HepG2 (cell line): ENCODE data around the gene ARL8A. TPM values are rescaled to one million over a fixed set of nuclear protein-coding genes. Genes with fewer than 3 reads are reported as not detected.

ENCODE experiments used
- ATAC-seq: fragments of 200-7000 bp; cut with Tn5 transposase; 3 replicates; pipeline ENCODE4 v1.9.1; 2020; ENCODE audit warnings: mild to moderate bottlenecking, moderate library complexity
- BruUV-seq: library from RNA; stranded (reverse); fragments of 400-500 nt; replicated peaks from 2 replicates; lab custom pipeline; 2021; lab: Mats Ljungman, UMichigan
- CTCF ChIA-PET: fragments of 300-600 bp; formaldehyde crosslinking; extraction: SDS; loops from one replicate; lab custom pipeline; 2021; ENCODE audit warnings: low total read pairs, inconsistent platforms, low intra/inter-chr PET ratio; lab: Yijun Ruan, JAX
- POLR2A ChIA-PET: fragments of 350-600 bp; sonication (Branson Sonifier 250); formaldehyde crosslinking; loops from one replicate; lab custom pipeline; 2020; ENCODE audit warnings: antibody characterized with exemption, inconsistent platforms; lab: Yijun Ruan, JAX
- DNase-seq: peaks from one replicate; pipeline ENCODE4 v3.0.0-alpha.2; 2015; ENCODE audit warnings: low spot score
- FAIRE-seq: peaks from 3 replicates; lab custom pipeline; 2011; peaks lifted over from hg19 to GRCh38; lab: Jason Lieb, UNC
- H2AFZ ChIP-seq: one replicate; pipeline ENCODE4 v1.6.1; 2011; ENCODE audit warnings: low read length, inconsistent platforms
- H3K27ac ChIP-seq: fragments of 300-600 bp; 3 replicates; pipeline ENCODE4 v1.8.0; 2011; ENCODE audit warnings: mixed run types, mild to moderate bottlenecking, mixed read lengths, low read length, inconsistent platforms; ENCODE audit not compliant: insufficient read depth; ENCODE audit errors: extremely low read length
- H3K27me3 ChIP-seq, 2 experiments: fragments of 200-600 bp in 1 of 2; 2 replicates in 1 of 2; 3 replicates in 1 of 2; pipeline versions ENCODE4 v1.6.0 to v1.8.0; 2011; ENCODE audit warnings: low read length in 2 of 2, mild to moderate bottlenecking in 2 of 2, moderate library complexity in 2 of 2, inconsistent platforms in 1 of 2; ENCODE audit not compliant: insufficient read depth in 2 of 2, control insufficient read depth in 1 of 2
- H3K36me3 ChIP-seq, 2 experiments: fragments of 200-600 bp in 1 of 2; replicated peaks in 1 of 2; 2 replicates in 1 of 2; 3 replicates in 1 of 2; pipeline versions ENCODE4 v1.5.1 to v1.8.0; 2011; ENCODE audit warnings: low read length in 2 of 2, inconsistent platforms in 1 of 2; ENCODE audit not compliant: insufficient read depth in 2 of 2, control insufficient read depth in 1 of 2
- H3K4me1 ChIP-seq: 2 replicates; pipeline ENCODE4 v1.5.1; 2012; ENCODE audit warnings: low read length, inconsistent platforms; ENCODE audit not compliant: insufficient read depth
- H3K4me2 ChIP-seq: 2 replicates; pipeline ENCODE4 v1.6.0; 2011; ENCODE audit warnings: low read depth, low read length, inconsistent platforms
- H3K4me3 ChIP-seq, 3 experiments: fragments of 200-600 bp in 1 of 3; sonication (generic), shearing (Covaris generic) in 1 of 3; replicated peaks in 1 of 3; 2 replicates each; pipeline ENCODE4 v1.5.1; 2011 to 2016; ENCODE audit warnings: low read length in 3 of 3, inconsistent platforms in 2 of 3, low read depth in 2 of 3, mild to moderate bottlenecking in 2 of 3, control low read depth in 1 of 3, mixed read lengths in 1 of 3; ENCODE audit not compliant: insufficient read depth in 1 of 3
- H3K79me2 ChIP-seq: one replicate; pipeline ENCODE4 v1.6.1; 2011; ENCODE audit warnings: low read length, inconsistent platforms; ENCODE audit not compliant: insufficient read depth
- H3K9ac ChIP-seq: 2 replicates; pipeline ENCODE4 v1.6.0; 2011; ENCODE audit warnings: mild to moderate bottlenecking, low read depth, low read length, inconsistent platforms; ENCODE audit not compliant: insufficient read depth
- H3K9me3 ChIP-seq: 2 replicates; pipeline ENCODE4 v1.5.1; 2012; ENCODE audit warnings: mild to moderate bottlenecking, low read length
- H4K20me1 ChIP-seq: 2 replicates; pipeline ENCODE4 v1.6.0; 2011; ENCODE audit warnings: inconsistent platforms, mild to moderate bottlenecking, low read length, moderate library complexity; ENCODE audit not compliant: insufficient read depth
- FOXK2 ChIP-seq: fragments of 450-650 bp; IDR thresholded peaks from 2 replicates; pipeline ENCODE4 v1.6.1; 2016
- RAD21 ChIP-seq: fragments of 450-650 bp; formaldehyde crosslinking; IDR thresholded peaks from 2 replicates; pipeline ENCODE4 v1.5.0; 2020; ENCODE audit warnings: mild to moderate bottlenecking
- RCOR2 ChIP-seq: IDR thresholded peaks from 2 replicates; pipeline ENCODE4 v1.6.1; 2016; ENCODE audit warnings: missing biosample characterization, missing genetic modification reagents
- SMC3 ChIP-seq: IDR thresholded peaks from 2 replicates; pipeline ENCODE4 v1.6.1; 2011; ENCODE audit warnings: low read length, improper control_type of control experiment
- STAG1 ChIP-seq: sonication (generic); formaldehyde crosslinking; IDR thresholded peaks from 2 replicates; pipeline ENCODE4 v1.4.0; 2020; ENCODE audit warnings: missing genetic modification reagents
- ZNF331 ChIP-seq: sonication (generic); formaldehyde crosslinking; IDR thresholded peaks from 2 replicates; pipeline ENCODE4 v1.4.0; 2020; ENCODE audit warnings: missing genetic modification reagents
- ZNF44 ChIP-seq: sonication (generic); formaldehyde crosslinking; IDR thresholded peaks from 2 replicates; pipeline ENCODE4 v1.5.1; 2020; ENCODE audit warnings: mild to moderate bottlenecking, missing genetic modification reagents
- ZNF441 ChIP-seq: sonication (generic); formaldehyde crosslinking; IDR thresholded peaks from 2 replicates; pipeline ENCODE4 v1.7.0; 2021; ENCODE audit warnings: missing genetic modification reagents, borderline replicate concordance
- ZNF496 ChIP-seq: sonication (generic); formaldehyde crosslinking; IDR thresholded peaks from 2 replicates; pipeline ENCODE4 v1.8.1; 2023; ENCODE audit warnings: mild to moderate bottlenecking, moderate library complexity, missing genetic modification reagents; ENCODE audit not compliant: insufficient replicate concordance
- ZNF740 ChIP-seq: sonication (generic); formaldehyde crosslinking; IDR thresholded peaks from 2 replicates; pipeline ENCODE4 v1.4.0; 2020; ENCODE audit warnings: missing genetic modification reagents
- WGBS: methylation state at CpG from one replicate; pipeline ENCODE4 v1.1.6; 2017; ENCODE audit warnings: low lambda C conversion rate; 5-methylcytosine and 5-hydroxymethylcytosine counted together
- in situ Hi-C: cut with HindIII; loops from 2 replicates; pipeline ENCODE4 v1.10.0; 2017; ENCODE audit warnings: low pct_unique_long_range_greater_than_20kb; ENCODE audit not compliant: extremely low pct_ligation_motif_present
- intact Hi-C: fragments of 100-400 bp; cut with micrococcal nuclease; formaldehyde crosslinking; loops from one replicate; pipeline ENCODE4 v1.10.0; 2022; ENCODE audit not compliant: unreplicated experiment
- polyA plus RNA-seq, 8 experiments: library from polyadenylated mRNA; depleted of rRNA in 3 of 8; stranded (reverse) in 7 of 8; unstranded in 1 of 8; fragments of >200 nt; fragmentation: Illumina TruSeq in 4 of 8; extraction: Trizol in 4 of 8; gene quantifications; 2 replicates each; pipeline versions ENCODE4 v1.2.1 to v1.2.3, GENCODE V29; 2011 to 2016; ENCODE audit warnings: low read depth in 4 of 8, missing spikeins in 1 of 8, mixed read lengths in 1 of 8; ENCODE audit not compliant: insufficient read depth in 1 of 8
- total RNA-seq, 5 experiments: library from RNA; depleted of rRNA; stranded (reverse); fragments of >200 nt; fragmentation: Illumina TruSeq; extraction: Trizol; gene quantifications; 2 replicates each; pipeline ENCODE4 v1.2.3, GENCODE V29; 2016; ENCODE audit warnings: low read depth in 1 of 5
- TF ChIP-seq, protein P1 (sequence below): sonication (generic); formaldehyde crosslinking; IDR thresholded peaks from 2 replicates; pipeline ENCODE4 v1.4.0; 2020; ENCODE audit warnings: missing genetic modification reagents, borderline replicate concordance
- TF ChIP-seq, protein P2 (sequence below): sonication (generic); formaldehyde crosslinking; IDR thresholded peaks from 2 replicates; pipeline ENCODE4 v1.5.0; 2020; ENCODE audit warnings: mild to moderate bottlenecking, missing genetic modification reagents, moderate library complexity

ARL8A gene
- total and polyA plus RNA-seq, 2 of the 13 experiments (the other 11 are each of a cell fraction or from before 2014, with no cell fraction given): 2.7 to 23.4 TPM

DNA sequence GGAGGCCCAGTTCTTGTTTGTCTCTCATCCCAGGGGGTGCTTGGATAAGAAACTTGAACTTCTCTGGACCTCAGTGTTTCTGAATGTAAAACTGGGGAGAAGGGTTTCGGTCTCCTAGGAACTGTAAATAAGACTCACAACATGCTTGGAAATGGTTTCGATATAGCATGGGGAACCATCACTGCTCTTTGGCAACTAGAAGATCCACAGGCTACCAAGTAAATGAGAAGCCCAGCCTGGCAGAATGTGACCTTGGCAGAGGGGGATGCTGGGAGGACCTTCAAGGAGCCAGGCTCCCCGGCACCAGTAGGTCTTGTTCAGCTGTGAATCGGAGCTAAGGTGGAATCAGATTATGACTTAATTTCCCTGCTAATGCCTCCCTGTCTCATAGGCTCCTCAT is 3.7 kb downstream of the ARL8A start (continued):
- TF ChIP-seq ZNF496: no peak
- TF ChIP-seq, all 625 proteins: peak for 0

DNA sequence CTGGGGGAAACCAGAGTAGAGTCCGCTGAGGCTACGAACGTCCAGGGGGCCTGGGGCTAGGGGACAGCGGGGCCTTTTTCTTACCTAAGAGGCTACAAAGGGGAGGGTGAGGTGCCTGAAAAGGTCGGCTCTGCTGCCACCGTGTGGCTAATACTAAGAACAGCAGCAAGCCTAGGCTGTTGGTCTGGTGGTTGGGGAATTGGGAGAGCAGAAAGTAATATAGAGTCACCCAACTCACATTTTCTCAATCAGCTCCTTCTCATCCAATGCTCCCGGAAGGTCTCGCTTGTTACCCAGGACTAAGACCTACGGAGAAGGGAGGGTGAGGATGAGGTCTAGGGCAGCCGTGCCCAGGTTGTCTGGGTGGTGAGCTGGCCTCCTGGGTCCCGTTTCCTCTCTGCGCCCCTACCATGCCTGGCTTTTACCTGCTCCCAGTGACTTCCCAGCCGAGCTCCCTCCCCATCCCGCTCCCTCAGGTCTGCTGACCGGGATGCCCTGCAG is 9.3 kb downstream of the ARL8A start:
- Histone ChIP-seq H3K27ac (no peak overlapping the region), H3K36me3 (peaks cover 0 to 2% of the 10 kb centered on the region in 2 experiments; a peak in 1 of 5 replicates), H2AFZ (no peak overlapping the region), H4K20me1 (0 out of 2 replicates have a peak, but pooled peaks cover 5% of the 10 kb centered on the region), H3K9ac (no peak overlapping the region), H3K27me3 (no peaks in the 10 kb centered on the region), H3K4me1 (0 out of 2 replicates have a peak, but pooled peaks cover 6% of the 10 kb centered on the region), H3K9me3 (no peaks in the 10 kb centered on the region), H3K4me2 (no peak overlapping the region), H3K4me3 (no peak overlapping the region), H3K79me2 (no peaks in the 10 kb centered on the region)
- ATAC-seq: peak; percentile 92
- TF ChIP-seq, protein P1, sequence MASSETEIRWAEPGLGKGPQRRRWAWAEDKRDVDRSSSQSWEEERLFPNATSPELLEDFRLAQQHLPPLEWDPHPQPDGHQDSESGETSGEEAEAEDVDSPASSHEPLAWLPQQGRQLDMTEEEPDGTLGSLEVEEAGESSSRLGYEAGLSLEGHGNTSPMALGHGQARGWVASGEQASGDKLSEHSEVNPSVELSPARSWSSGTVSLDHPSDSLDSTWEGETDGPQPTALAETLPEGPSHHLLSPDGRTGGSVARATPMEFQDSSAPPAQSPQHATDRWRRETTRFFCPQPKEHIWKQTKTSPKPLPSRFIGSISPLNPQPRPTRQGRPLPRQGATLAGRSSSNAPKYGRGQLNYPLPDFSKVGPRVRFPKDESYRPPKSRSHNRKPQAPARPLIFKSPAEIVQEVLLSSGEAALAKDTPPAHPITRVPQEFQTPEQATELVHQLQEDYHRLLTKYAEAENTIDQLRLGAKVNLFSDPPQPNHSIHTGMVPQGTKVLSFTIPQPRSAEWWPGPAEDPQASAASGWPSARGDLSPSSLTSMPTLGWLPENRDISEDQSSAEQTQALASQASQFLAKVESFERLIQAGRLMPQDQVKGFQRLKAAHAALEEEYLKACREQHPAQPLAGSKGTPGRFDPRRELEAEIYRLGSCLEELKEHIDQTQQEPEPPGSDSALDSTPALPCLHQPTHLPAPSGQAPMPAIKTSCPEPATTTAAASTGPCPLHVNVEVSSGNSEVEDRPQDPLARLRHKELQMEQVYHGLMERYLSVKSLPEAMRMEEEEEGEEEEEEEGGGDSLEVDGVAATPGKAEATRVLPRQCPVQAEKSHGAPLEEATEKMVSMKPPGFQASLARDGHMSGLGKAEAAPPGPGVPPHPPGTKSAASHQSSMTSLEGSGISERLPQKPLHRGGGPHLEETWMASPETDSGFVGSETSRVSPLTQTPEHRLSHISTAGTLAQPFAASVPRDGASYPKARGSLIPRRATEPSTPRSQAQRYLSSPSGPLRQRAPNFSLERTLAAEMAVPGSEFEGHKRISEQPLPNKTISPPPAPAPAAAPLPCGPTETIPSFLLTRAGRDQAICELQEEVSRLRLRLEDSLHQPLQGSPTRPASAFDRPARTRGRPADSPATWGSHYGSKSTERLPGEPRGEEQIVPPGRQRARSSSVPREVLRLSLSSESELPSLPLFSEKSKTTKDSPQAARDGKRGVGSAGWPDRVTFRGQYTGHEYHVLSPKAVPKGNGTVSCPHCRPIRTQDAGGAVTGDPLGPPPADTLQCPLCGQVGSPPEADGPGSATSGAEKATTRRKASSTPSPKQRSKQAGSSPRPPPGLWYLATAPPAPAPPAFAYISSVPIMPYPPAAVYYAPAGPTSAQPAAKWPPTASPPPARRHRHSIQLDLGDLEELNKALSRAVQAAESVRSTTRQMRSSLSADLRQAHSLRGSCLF (CRISPR knock-in tag): no peak
- peak; percentile 85 for TF ChIP-seq STAG1 (CRISPR knock-in tag)
- TF ChIP-seq, protein P2, sequence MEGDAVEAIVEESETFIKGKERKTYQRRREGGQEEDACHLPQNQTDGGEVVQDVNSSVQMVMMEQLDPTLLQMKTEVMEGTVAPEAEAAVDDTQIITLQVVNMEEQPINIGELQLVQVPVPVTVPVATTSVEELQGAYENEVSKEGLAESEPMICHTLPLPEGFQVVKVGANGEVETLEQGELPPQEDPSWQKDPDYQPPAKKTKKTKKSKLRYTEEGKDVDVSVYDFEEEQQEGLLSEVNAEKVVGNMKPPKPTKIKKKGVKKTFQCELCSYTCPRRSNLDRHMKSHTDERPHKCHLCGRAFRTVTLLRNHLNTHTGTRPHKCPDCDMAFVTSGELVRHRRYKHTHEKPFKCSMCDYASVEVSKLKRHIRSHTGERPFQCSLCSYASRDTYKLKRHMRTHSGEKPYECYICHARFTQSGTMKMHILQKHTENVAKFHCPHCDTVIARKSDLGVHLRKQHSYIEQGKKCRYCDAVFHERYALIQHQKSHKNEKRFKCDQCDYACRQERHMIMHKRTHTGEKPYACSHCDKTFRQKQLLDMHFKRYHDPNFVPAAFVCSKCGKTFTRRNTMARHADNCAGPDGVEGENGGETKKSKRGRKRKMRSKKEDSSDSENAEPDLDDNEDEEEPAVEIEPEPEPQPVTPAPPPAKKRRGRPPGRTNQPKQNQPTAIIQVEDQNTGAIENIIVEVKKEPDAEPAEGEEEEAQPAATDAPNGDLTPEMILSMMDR: peak; percentile 86
- TF ChIP-seq ZNF740 (CRISPR knock-in tag): no peak
- no peak for TF ChIP-seq FOXK2
- peak; percentile 58 for TF ChIP-seq RAD21 (CRISPR knock-in tag)
- no peak for TF ChIP-seq ZNF331
- TF ChIP-seq ZNF441 (CRISPR knock-in tag): no peak
- TF ChIP-seq SMC3: peak; percentile 62; the same call in 1 of the 2 replicates
- no peak for TF ChIP-seq RCOR2
- TF ChIP-seq ZNF44: 0 out of 2 replicates have a peak, but pooled peaks have one; percentile 30
- intact Hi-C loops: loop anchor here (1.0 kb wide), 2 partner anchors 13 to 136 kb away; partner anchors contain the start of gene GPR37L1
- ChIA-PET POLR2A (interaction anchor here (1.8 kb wide), 1 partner anchor 125 kb away, joined by 5 read pairs; the partner anchor contains the start of gene ELF3), CTCF (interaction anchor here (0.8 to 2.3 kb wide), 4 partner anchors 13 to 135 kb away, joined by 4 to 8 read pairs (median 5); partner anchors contain the start of genes ELF3 and GPR37L1)
- in situ Hi-C loops: no loop called here
- FAIRE-seq: peak; percentile 90
- DNase-seq: peak; percentile 52
- 26% methylated on average over 11 of the region's 15 CpGs for WGBS
- BruUV-seq: no TSS peak
